Measurements from ENCODE around the gene LCE3E. TPM values are rescaled to one million over a fixed set of nuclear protein-coding genes. Genes with fewer than 3 reads are reported as not detected.
"Not testable (repeated sequence)": the region's sequence is repeated elsewhere in the genome, so short reads cannot be mapped to it uniquely, and the experiment has no call there.

LCE3E gene, protein sequence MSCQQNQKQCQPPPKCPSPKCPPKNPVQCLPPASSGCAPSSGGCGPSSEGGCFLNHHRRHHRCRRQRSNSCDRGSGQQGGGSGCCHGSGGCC
- not detected for total RNA-seq

DNA sequence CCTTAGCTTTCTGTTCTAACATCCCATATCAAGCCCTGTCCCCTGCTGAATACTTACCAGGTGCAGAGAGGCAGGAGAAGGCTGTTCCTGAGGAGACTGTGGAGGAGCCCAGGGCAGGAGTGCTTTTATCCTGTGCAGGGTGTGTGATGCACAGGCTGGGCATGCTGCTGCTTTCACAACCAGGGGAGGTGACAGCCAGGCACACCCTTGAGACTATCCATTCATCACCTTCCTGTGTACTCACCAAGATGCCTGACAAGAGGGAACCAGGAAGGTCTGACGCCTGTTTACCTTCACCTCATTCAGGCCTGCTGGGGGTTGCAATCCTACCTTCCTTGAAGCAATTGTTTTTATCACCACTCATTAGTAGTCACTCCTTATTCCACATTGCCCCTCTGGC, at the start of gene LCE3E:
Gene LCE3E (minus strand): TSS at position 100 of the 400 bp plus-strand sequence. CDS start 572 bp downstream, outside the sequence.
- H3K9me3 Mint-ChIP-seq: no peaks in the 10 kb centered on the region
- no peaks in the 10 kb centered on the region for H3K36me3 Mint-ChIP-seq
- POLR2A ChIA-PET: no interaction called here
- no peak within 1 kb of the TSS for H3K27ac Mint-ChIP-seq
- peaks cover 6% of the 10 kb centered on the region for H3K27me3 Mint-ChIP-seq
- no peak within 1 kb of the TSS for H3K4me3 Mint-ChIP-seq
- ATAC-seq (ENCODE audit: low read depth) (no peak), DNase-seq (no peak)
- H3K4me1 Mint-ChIP-seq: no peaks in the 10 kb centered on the region

DNA sequence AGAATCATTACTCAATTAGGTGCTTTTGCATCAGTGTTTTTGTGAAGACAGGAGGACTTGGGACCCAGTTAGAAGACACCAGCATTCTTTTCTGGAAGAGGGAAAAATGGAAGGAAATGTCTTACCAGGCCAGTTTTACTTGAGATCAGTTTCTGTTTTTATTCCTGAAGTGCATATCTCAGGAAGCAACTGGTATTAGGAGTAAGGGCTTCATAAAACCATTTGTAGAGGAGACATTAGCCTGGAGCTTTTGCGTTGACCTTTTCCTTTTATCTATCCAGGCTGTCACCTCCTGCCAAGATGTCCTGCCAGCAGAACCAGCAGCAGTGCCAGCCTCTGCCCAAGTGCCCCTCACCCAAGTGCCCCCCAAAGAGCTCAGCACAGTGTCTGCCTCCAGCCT, 46.9 kb upstream of the LCE3E start, which contains the start of gene LCE3B:
Gene LCE3B (plus strand): TSS at position 301 of the 400 bp plus-strand sequence. CDS start 0 bp downstream, at position 301.
- Mint-ChIP-seq H3K27ac (no peak within 1 kb of the TSS), H3K36me3 (no peaks in the 10 kb centered on the region), H3K4me1 (no peaks in the 10 kb centered on the region), H3K4me3 (no peak within 1 kb of the TSS), H3K9me3 (peaks cover 4% of the 10 kb centered on the region), H3K27me3 (peaks cover 3% of the 10 kb centered on the region)
- ATAC-seq (ENCODE audit: low read depth) (no peak), DNase-seq (no peak)
- POLR2A ChIA-PET: no interaction called here

DNA sequence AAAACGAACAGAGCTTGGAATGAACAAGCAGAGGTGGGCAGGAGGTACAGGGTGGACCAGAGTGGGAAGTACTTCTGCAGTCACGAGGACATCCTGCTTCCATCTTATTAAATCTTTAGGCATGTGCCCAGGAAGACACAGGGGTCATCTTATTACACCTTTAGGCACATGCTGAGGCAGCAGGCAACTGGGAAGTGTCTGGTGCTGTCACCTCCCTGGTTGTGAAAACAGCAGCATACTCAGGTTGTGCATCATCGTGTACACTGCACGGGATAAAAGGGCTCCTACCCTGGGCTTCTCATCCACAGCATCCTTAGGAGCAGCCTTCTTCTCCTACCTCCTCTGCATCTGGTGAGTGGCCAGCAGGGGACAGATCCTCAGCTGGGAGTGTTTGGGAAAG, 33.4 kb upstream of the LCE3E start, which contains the start of gene LCE3C:
Gene LCE3C (plus strand): TSS at position 301 of the 400 bp plus-strand sequence. CDS start 498 bp downstream, outside the sequence.
- H3K9me3 Mint-ChIP-seq: peaks cover 2% of the 10 kb centered on the region
- ATAC-seq (ENCODE audit: low read depth) (no peak), DNase-seq (no peak)
- no peaks in the 10 kb centered on the region for H3K4me1 Mint-ChIP-seq
- no peak within 1 kb of the TSS for H3K27ac Mint-ChIP-seq
- no peak within 1 kb of the TSS for H3K4me3 Mint-ChIP-seq
- H3K36me3 Mint-ChIP-seq: no peaks in the 10 kb centered on the region
- POLR2A ChIA-PET: no interaction called here
- no peaks in the 10 kb centered on the region for H3K27me3 Mint-ChIP-seq

DNA sequence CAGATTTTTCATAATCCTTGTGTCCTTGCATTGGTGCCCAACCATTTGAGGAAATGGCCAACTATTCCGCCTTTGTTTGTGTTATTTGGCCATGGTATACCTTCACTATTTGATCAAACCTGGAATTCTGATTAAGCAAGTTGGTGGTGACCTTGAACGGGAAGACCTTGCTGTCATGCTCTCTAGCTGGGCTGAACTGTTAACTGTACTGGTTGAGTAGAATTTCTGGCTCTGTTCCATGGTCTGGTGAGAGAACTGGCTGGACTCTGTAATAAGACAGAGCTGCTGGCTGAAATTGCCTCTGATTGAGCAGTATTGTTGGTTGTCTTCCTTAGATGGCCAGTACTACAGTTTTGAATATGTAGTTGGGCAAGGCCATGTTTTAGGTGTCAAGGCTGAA, 30.4 kb upstream of the LCE3E start:
- H3K27ac Mint-ChIP-seq: no peak overlapping the region
- H3K9me3 Mint-ChIP-seq: peaks cover 2% of the 10 kb centered on the region

DNA sequence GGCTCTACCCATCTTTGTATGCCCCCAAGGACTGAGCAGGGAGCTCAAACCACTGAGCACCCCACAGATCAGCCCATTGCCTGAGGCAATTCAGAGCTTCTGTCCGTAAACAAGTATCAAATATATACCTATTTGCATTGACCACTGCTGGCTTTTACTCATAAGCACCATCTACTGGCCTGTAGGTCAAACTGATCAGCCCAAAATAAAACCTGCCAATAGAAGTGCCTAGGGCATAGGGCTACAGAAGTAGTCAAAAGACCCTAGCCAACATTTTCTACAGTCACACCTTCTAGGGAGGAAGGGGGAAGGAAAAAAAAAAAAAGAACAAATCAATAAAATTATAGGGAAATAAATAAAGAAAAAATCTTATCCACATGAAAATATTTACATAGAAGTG, 19.0 kb upstream of the LCE3E start:
- H3K4me1 Mint-ChIP-seq: no peaks in the 10 kb centered on the region

More for the DNA sequence above, 30.4 kb upstream of the LCE3E start:
- H3K4me1 Mint-ChIP-seq: no peaks in the 10 kb centered on the region
- ATAC-seq (ENCODE audit: low read depth) (no peak), DNase-seq (no peak)
- POLR2A ChIA-PET: no interaction called here
- no peaks in the 10 kb centered on the region for H3K27me3 Mint-ChIP-seq
- H3K36me3 Mint-ChIP-seq: no peaks in the 10 kb centered on the region
- H3K4me3 Mint-ChIP-seq: no peak overlapping the region

DNA sequence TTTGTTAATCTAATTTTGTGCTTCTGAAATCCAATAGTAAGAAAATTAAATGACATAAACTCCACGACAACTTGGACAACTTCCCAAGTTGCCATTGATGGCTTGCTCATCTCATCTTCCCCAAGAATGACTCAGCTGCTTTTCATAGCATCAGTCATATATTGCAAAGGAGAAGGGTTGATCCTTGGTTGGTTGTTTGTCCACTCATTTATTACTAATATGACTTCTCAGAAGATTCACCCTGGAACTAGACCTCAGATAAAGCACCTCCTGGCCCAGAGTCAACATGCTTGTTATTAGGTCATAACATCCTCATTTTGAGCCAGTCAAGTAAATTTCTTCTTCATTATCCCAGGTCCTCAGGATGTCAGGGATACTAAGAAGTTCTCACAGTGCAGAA, 16.1 kb upstream of the LCE3E start:
- Mint-ChIP-seq H3K36me3 (no peaks in the 10 kb centered on the region), H3K4me1 (peaks cover 1% of the 10 kb centered on the region), H3K4me3 (no peak overlapping the region), H3K9me3 (no peaks in the 10 kb centered on the region), H3K27ac (no peak overlapping the region), H3K27me3 (peaks cover 13% of the 10 kb centered on the region)
- ATAC-seq (ENCODE audit: low read depth) (no peak), DNase-seq (no peak)
- POLR2A ChIA-PET: no interaction called here

More for the DNA sequence above, 19.0 kb upstream of the LCE3E start:
- H3K4me3 Mint-ChIP-seq: no peak overlapping the region
- H3K27ac Mint-ChIP-seq: no peak overlapping the region
- no peaks in the 10 kb centered on the region for H3K36me3 Mint-ChIP-seq
- no peak for DNase-seq
- H3K27me3 Mint-ChIP-seq: peaks cover 4% of the 10 kb centered on the region
- POLR2A ChIA-PET: no interaction called here
- ATAC-seq (ENCODE audit: low read depth): no peak
- H3K9me3 Mint-ChIP-seq: peaks cover 2% of the 10 kb centered on the region

DNA sequence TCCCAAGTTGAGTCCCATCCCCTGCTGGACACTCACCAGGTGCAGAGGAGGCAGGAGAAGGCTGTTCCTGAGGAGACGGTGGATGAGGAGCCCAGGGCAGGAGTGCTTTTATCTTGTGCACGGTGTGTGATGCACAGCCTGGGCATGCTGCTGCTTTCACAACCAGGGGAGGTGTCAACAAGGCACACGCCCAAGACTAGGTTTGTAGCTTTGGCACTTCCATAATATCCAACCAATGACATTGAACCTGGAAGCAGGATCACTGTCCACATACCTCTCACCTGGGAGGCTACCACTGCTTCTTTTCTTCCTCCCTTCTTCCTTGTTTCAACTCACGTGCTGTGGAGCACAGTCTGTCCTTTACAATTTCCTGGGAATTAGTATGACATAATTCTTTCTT, 13.9 kb upstream of the LCE3E start, which contains the start of gene LCE3D:
Gene LCE3D (minus strand): TSS at position 84 of the 400 bp plus-strand sequence. CDS start 580 bp downstream, outside the sequence.
- H3K36me3 Mint-ChIP-seq: no peaks in the 10 kb centered on the region

DNA sequence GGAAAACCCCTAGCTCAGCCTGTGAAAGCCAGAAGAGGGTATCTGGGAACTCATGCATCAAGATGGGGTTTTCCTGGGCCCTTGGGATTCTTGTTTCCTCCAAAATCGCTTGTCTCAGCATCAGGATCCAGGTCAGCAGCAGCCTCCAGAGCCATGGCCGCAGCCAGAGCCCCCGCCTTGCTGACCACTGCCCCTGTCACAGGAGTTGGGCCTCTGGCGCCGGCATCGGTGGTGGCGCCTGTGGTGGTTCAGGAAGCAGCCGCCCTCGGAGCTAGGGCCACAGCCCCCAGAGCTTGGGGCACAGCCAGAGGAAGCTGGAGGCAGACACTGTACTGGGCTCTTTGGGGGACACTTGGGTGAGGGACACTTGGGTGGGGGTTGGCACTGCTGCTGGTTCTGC, 12.9 kb upstream of the LCE3E start:
- ATAC-seq (ENCODE audit: low read depth); H3K4me3 Mint-ChIP-seq; H3K9me3 Mint-ChIP-seq; H3K27ac Mint-ChIP-seq; POLR2A ChIA-PET; DNase-seq; H3K36me3 Mint-ChIP-seq; H3K4me1 Mint-ChIP-seq: not testable (repeated sequence)
- peaks cover 11% of the 10 kb centered on the region for H3K27me3 Mint-ChIP-seq

More for the DNA sequence above, 13.9 kb upstream of the LCE3E start, which contains the start of gene LCE3D:
- no peak for ATAC-seq (ENCODE audit: low read depth)
- Mint-ChIP-seq H3K27ac (no peak within 1 kb of the TSS), H3K4me1 (peaks cover 1% of the 10 kb centered on the region), H3K4me3 (no peak within 1 kb of the TSS), H3K27me3 (peaks cover 11% of the 10 kb centered on the region), H3K9me3 (no peaks in the 10 kb centered on the region)
- no peak for DNase-seq
- POLR2A ChIA-PET: no interaction called here

DNA sequence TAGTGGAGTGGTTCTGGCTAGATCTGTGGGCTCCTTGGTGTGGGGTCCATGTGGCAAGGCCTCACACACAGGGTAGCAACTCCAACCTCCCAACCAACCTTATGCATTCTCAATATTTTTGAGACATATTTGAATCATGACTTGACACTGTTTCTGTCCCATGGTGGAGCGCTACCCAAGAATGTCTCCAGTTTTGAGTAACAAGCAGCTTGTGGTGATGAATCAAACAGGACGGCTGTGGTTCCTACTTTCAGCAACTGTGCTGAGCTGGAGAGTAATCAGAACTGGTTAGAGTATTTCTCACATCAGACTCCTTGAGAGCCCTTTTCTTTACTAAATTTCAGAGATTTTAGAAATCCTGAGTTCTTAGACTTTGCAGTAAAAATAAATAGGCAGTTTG, 10.6 kb upstream of the LCE3E start:
- Mint-ChIP-seq H3K4me3 (no peak overlapping the region), H3K36me3 (no peaks in the 10 kb centered on the region), H3K27ac (no peak overlapping the region), H3K9me3 (no peaks in the 10 kb centered on the region), H3K27me3 (peaks cover 14% of the 10 kb centered on the region), H3K4me1 (peaks cover 1% of the 10 kb centered on the region)
- no peak for DNase-seq
- ATAC-seq (ENCODE audit: low read depth): no peak
- POLR2A ChIA-PET: no interaction called here

DNA sequence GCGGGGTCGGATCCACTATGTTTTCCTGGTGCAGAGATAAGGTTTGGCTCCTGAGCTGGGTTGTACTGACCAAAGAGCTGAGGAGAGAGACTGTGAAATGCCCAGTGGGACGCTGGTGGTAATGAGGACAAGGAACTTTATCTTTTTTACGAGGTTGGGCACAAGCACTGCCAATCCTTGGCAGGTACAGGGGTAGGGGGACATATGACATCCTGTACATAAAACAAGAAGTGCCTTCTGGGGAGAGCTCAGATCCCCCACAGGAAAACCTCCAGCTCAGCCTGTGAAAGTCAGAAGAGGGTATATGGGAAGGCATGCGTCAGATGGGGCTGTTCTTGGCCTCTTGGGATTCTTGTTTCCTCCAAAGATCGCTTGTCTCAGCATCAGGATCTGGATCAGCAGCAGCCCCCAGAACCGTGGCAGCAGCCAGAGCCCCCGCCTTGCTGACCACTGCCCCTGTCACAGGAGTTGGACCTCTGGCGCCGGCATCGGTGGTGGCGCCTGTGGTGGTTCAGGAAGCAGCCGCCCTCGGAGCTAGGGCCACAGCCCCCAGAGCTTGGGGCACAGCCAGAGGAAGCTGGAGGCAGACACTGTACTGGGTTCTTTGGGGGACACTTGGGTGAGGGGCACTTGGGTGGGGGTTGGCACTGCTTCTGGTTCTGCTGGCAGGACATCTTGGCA, 905 bp downstream of the LCE3E start:
- ATAC-seq (ENCODE audit: low read depth) (no peak), DNase-seq (no peak)
- POLR2A ChIA-PET: no interaction called here
- Mint-ChIP-seq H3K9me3 (no peaks in the 10 kb centered on the region), H3K36me3 (no peaks in the 10 kb centered on the region), H3K27me3 (peaks cover 6% of the 10 kb centered on the region), H3K4me1 (no peaks in the 10 kb centered on the region), H3K27ac (no peak overlapping the region), H3K4me3 (no peak overlapping the region)

DNA sequence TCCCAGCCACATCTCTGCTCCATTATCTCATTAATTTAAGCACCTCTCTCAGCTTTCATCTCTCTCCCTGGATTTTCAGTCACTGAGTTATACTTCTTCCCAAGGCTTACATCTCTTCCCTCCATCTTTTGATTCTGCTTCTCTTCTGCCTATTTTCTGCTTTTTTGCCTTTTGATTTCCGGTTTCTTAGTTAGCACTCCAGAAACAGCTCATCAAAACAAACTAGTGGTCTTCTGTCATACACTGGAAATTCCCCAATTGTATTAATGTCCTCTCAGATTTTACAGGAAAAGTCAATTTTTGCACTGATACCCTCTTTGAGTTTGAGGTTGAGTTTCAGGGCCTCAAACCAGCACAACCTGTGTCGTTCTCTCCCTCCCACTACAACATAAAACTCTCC, 1.5 kb downstream of the LCE3E start:
- Mint-ChIP-seq H3K27me3 (peaks cover 6% of the 10 kb centered on the region), H3K4me1 (no peaks in the 10 kb centered on the region), H3K27ac (no peak overlapping the region), H3K4me3 (no peak overlapping the region), H3K36me3 (no peaks in the 10 kb centered on the region), H3K9me3 (no peaks in the 10 kb centered on the region)
- no peak for ATAC-seq (ENCODE audit: low read depth)
- POLR2A ChIA-PET: no interaction called here
- no peak for DNase-seq

DNA sequence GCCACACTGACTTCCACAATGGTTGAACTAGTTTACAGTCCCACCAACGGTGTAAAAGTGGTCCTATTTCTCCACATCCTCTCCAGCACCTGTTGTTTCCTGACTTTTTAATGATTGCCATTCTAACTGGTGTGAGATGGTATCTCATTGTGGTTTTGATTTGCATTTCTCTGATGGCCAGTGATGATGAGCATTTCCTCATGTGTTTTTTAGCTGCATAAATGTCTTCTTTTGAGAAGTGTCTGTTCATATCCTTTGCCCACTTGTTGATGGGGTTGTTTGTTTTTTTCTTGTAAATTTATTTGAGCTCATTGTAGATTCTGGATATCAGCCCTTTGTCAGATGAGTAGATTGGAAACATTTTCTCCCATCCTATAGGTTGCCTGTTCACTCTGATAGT, 18.2 kb downstream of the LCE3E start:
- H3K9me3 Mint-ChIP-seq; H3K27me3 Mint-ChIP-seq; H3K27ac Mint-ChIP-seq; ATAC-seq (ENCODE audit: low read depth); H3K4me1 Mint-ChIP-seq; POLR2A ChIA-PET; H3K4me3 Mint-ChIP-seq; DNase-seq; H3K36me3 Mint-ChIP-seq: not testable (repeated sequence)

DNA sequence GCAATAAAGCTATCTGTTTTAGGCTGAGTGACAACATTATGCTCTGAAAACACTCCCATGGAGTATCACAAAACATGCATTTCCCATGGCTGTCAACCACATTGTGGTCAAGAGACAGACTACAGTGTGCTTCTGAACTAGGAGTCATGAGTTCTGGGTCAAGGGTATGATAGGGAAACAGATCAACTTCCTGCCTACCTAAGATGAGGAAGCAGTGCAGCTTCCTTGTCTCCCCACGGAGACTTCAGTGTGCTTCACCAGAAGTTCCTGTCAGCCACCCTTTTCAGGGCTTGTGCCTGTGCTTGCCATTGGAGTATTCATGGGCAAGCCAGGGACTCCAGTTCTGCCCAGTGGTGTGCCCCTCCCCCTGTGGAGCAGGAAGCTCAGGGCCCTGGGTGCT, 19.9 kb downstream of the LCE3E start:
- no peak for DNase-seq
- peaks cover 3% of the 10 kb centered on the region for H3K27me3 Mint-ChIP-seq
- no peak for ATAC-seq (ENCODE audit: low read depth)
- H3K27ac Mint-ChIP-seq: no peak overlapping the region
- H3K4me1 Mint-ChIP-seq: no peaks in the 10 kb centered on the region
- POLR2A ChIA-PET: no interaction called here
- no peak overlapping the region for H3K4me3 Mint-ChIP-seq
- no peaks in the 10 kb centered on the region for H3K9me3 Mint-ChIP-seq
- H3K36me3 Mint-ChIP-seq: no peaks in the 10 kb centered on the region

DNA sequence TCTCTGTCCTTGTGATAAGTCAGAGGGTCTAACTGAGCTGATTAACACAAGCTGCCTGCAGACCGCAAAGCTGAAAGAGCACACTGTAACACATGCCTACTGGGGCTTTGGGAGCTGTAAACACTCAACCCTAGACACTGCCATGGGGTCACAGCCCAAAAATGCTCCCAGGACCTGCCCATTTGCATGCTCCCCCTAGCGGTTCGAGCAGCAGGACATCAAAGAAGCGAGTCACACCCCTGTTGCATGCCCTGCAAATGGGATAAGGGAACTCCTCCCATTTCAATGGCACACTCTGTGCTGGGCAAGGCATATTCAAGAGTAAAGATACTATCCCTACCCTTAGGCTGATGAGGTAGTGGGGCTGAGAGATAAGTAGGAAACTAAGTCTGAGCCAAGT, 22.8 kb downstream of the LCE3E start:
- Mint-ChIP-seq H3K27me3 (peaks cover 3% of the 10 kb centered on the region), H3K36me3 (no peaks in the 10 kb centered on the region), H3K27ac (no peak overlapping the region), H3K4me3 (no peak overlapping the region), H3K4me1 (no peaks in the 10 kb centered on the region), H3K9me3 (no peaks in the 10 kb centered on the region)
- ATAC-seq (ENCODE audit: low read depth) (no peak), DNase-seq (no peak)
- POLR2A ChIA-PET: no interaction called here
